ENCODE results near the gene KLF14.
A peak's percentile ranks its signal among the peaks of the same experiment; 100 is the strongest.

KLF14 gene

DNA sequence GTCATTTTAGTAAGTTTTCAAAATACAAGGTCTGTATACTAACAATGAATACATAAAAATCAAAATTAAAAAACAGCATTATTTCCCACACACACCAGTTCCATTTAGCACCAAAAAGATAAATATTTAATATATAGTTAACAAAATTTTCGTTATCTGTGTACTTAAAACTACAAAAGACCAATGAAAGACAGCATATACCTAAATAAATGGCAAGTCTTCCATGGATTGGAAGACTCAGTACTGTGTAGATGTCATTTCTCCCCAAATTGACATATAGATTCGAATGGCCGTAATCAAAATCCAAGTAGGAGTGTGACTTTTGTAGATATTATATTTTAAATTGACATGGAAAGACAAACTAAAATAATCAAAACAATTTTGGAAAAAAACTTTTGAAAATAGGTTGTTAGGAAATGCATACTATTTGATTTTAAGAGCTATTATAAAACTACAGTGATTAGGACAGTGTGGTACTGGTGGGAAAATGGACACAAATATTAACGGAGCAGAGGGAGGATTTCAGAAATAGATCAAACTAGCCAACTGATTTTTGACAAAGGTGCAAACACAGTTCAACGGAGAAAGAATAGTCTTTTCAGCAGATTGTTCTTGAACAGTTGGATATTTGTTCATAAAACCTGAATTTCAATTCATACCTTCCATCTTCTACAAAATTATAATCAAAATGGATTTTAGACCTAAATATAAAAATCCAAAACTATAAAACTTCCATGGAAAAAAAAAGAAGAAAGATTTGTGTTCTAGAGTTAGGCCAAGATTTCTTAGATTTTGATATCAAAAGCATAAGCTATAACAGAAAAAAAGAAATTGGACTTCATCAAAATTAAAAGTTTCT, 14.8 kb upstream of the KLF14 start:
- Histone ChIP-seq H3K9ac (ENCODE audit: low read depth in 1 of 2, low read length in 2 of 2) (no peak overlapping the region), H3K36me3 (ENCODE audit: control insufficient read depth in 1 of 2, insufficient read depth in 2 of 2, low read length in 2 of 2) (no peaks in the 10 kb centered on the region), H3K9me3 (ENCODE audit: control insufficient read depth in 1 of 2, low read length in 2 of 2) (no peaks in the 10 kb centered on the region), H3K27me3 (ENCODE audit: control insufficient read depth in 1 of 2, insufficient read depth in 2 of 2, low read length in 2 of 2) (peaks cover 14 to 22% of the 10 kb centered on the region in 2 donors), H3K4me1 (ENCODE audit: control insufficient read depth in 1 of 2, insufficient read depth in 2 of 2, low read length in 2 of 2) (no peaks in the 10 kb centered on the region), H3K4me3 (ENCODE audit: low read depth in 1 of 2, low read length in 2 of 2) (no peak overlapping the region), H3K27ac (ENCODE audit: low read depth, low read length) (no peak overlapping the region)

DNA sequence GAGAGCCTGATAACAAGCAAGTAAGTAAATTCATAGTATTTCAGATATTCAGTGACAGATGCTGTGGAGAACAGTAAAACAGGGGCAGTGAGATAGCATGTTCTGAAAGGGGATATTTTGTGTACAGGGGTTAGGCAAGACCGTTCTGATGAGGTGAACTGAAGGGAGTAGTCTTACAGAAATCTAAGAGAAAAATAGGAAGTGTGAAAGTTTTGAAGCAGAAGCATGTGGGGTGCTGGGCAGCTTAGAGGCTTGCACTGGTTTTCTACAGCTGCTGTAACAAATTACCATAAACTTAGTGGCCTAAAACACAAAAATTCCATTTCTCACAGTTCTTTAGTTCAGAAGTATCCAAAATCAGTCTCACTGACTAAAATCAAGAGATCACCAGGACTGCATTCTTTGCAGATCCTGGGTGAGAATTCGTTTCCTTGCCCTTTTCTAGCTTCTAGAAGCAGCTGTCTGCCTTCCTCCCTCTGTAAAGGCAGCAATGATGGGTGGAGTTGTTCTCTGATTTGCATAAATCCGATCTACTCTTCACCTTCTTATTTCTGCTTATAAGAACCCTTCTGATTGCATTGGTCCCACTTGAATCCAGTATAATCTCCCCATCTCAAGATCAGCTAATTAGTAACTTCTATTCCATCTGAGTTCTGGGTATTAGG, 7.5 kb upstream of the KLF14 start:
- no peaks in the 10 kb centered on the region for H3K4me1 ChIP-seq (ENCODE audit: control insufficient read depth in 1 of 2, insufficient read depth in 2 of 2, low read length in 2 of 2)

DNA sequence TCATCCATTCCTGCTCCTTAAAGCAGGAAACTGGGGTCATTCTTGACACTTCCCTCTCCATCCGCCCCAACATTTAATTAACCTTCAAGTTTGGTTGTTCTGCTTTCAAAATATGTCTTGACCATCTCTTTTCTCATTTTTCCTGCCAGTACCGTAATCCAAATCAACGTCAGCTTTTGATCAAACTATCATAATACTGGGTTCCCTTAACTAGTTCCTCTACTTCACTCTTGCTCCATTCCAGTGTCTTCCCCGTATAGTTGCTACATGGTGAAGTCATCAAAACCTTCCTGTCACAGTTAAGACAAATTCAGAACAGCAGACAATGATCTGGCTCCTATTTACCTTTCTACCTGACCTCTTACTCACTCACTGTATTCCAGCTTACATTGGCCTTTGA, 6.6 kb upstream of the KLF14 start:
- no peak overlapping the region for H3K4me3 ChIP-seq (ENCODE audit: low read depth in 1 of 2, low read length in 2 of 2)
- no peak overlapping the region for H3K27ac ChIP-seq (ENCODE audit: low read depth, low read length)
- no peak overlapping the region for H3K9ac ChIP-seq (ENCODE audit: low read depth in 1 of 2, low read length in 2 of 2)
- no peaks in the 10 kb centered on the region for H3K9me3 ChIP-seq (ENCODE audit: control insufficient read depth in 1 of 2, low read length in 2 of 2)
- H3K4me1 ChIP-seq (ENCODE audit: control insufficient read depth in 1 of 2, insufficient read depth in 2 of 2, low read length in 2 of 2), result no peaks in the 10 kb centered on the region
- H3K27me3 ChIP-seq (ENCODE audit: control insufficient read depth in 1 of 2, insufficient read depth in 2 of 2, low read length in 2 of 2), result peaks cover 48 to 56% of the 10 kb centered on the region in 2 donors
- H3K36me3 ChIP-seq (ENCODE audit: control insufficient read depth in 1 of 2, insufficient read depth in 2 of 2, low read length in 2 of 2), result no peaks in the 10 kb centered on the region

More for the DNA sequence above, 7.5 kb upstream of the KLF14 start:
- Histone ChIP-seq H3K27ac (ENCODE audit: low read depth, low read length) (no peak overlapping the region), H3K27me3 (ENCODE audit: control insufficient read depth in 1 of 2, insufficient read depth in 2 of 2, low read length in 2 of 2) (peaks cover 39 to 50% of the 10 kb centered on the region in 2 donors), H3K9me3 (ENCODE audit: control insufficient read depth in 1 of 2, low read length in 2 of 2) (no peaks in the 10 kb centered on the region), H3K36me3 (ENCODE audit: control insufficient read depth in 1 of 2, insufficient read depth in 2 of 2, low read length in 2 of 2) (no peaks in the 10 kb centered on the region), H3K4me3 (ENCODE audit: low read depth in 1 of 2, low read length in 2 of 2) (no peak overlapping the region), H3K9ac (ENCODE audit: low read depth in 1 of 2, low read length in 2 of 2) (no peak overlapping the region)

DNA sequence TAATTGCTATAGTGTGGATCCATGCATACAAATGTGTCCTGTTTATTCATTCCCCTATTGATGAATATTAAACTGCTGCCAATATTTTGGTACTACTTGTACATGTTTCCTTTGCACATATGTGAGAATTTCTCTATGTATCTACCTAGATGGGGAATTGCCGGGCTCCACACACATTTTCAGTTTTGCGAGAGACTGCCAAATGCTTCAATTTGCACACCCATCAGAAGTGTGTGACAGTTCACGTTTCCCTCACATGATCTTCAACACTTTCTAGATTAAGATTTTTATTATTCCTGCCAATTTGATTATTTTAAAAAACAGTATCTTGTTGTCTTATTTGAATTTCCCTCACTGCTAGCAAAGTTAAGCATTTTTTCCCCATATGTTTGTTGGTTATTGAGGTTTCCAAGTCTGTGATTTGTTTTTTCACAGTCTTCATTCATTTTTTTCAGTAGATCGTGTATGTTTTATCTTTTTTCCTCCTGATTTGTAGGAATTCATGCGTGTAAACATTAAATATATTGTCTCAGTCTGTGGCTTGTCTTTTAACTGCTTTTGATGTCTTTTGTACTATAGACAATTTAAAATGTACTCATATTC, 2.4 kb upstream of the KLF14 start:
- H3K4me1 ChIP-seq (ENCODE audit: control insufficient read depth in 1 of 2, insufficient read depth in 2 of 2, low read length in 2 of 2), result peaks cover 0 to 5% of the 10 kb centered on the region in 2 donors
- H3K27me3 ChIP-seq (ENCODE audit: control insufficient read depth in 1 of 2, insufficient read depth in 2 of 2, low read length in 2 of 2), result peaks cover 66 to 72% of the 10 kb centered on the region in 2 donors
- no peak overlapping the region for H3K27ac ChIP-seq (ENCODE audit: low read depth, low read length)
- peaks cover 0 to 6% of the 10 kb centered on the region in 2 donors for H3K9me3 ChIP-seq (ENCODE audit: control insufficient read depth in 1 of 2, low read length in 2 of 2)
- H3K4me3 ChIP-seq (ENCODE audit: low read depth in 1 of 2, low read length in 2 of 2), result no peak overlapping the region
- H3K9ac ChIP-seq (ENCODE audit: low read depth in 1 of 2, low read length in 2 of 2), result no peak overlapping the region
- H3K36me3 ChIP-seq (ENCODE audit: control insufficient read depth in 1 of 2, insufficient read depth in 2 of 2, low read length in 2 of 2), result no peaks in the 10 kb centered on the region

DNA sequence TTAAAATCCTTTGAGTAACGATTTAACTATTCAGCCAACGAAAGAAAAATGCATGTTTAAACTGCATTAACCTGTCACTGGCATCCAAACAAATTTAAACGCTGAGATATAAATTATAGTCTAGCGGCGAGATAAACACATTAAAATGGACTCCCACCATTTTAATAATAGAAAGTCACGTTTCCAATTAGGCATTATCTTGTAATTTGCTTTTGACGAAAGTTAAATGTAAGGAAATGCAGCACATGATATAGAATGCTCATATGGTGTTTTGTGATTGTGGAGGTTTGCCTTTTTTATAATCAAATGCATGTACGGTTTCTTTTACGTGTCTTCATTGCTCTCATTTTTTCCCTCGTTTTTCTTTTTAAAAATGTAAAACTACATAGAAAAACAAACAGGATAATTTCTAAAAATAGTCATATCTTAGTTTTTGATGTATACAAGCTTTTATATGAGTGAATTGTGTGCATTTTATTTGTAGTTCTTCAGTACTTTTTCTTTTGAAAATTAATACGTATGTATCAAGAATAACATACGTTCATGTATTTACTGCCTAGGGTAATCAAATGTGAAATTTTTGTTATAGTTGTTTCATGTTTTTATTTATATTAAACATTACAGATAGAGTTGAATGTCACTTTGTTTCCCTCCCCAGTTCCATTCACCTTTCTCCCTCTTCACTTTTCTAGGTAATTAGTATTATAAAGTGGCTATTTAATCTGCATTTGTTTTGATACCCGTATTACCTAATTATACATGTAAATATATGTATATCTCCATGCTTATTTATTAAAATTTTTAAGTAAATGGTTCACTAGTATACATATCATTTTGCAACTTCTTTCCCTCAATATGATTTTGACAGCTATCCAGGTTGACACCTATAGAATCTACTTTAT, 1.1 kb upstream of the KLF14 start:
- no peak overlapping the region for H3K9ac ChIP-seq (ENCODE audit: low read depth in 1 of 2, low read length in 2 of 2)
- H3K27ac ChIP-seq (ENCODE audit: low read depth, low read length), result no peak overlapping the region
- H3K4me1 ChIP-seq (ENCODE audit: control insufficient read depth in 1 of 2, insufficient read depth in 2 of 2, low read length in 2 of 2), result peaks cover 0 to 5% of the 10 kb centered on the region in 2 donors
- peaks cover 0 to 6% of the 10 kb centered on the region in 2 donors for H3K9me3 ChIP-seq (ENCODE audit: control insufficient read depth in 1 of 2, low read length in 2 of 2)
- H3K36me3 ChIP-seq (ENCODE audit: control insufficient read depth in 1 of 2, insufficient read depth in 2 of 2, low read length in 2 of 2), result no peaks in the 10 kb centered on the region
- peak overlapping the region; percentile 66 for H3K4me3 ChIP-seq (ENCODE audit: low read depth in 1 of 2, low read length in 2 of 2)
- H3K27me3 ChIP-seq (ENCODE audit: control insufficient read depth in 1 of 2, insufficient read depth in 2 of 2, low read length in 2 of 2), result peaks cover 72% of the 10 kb centered on the region in 2 donors

DNA sequence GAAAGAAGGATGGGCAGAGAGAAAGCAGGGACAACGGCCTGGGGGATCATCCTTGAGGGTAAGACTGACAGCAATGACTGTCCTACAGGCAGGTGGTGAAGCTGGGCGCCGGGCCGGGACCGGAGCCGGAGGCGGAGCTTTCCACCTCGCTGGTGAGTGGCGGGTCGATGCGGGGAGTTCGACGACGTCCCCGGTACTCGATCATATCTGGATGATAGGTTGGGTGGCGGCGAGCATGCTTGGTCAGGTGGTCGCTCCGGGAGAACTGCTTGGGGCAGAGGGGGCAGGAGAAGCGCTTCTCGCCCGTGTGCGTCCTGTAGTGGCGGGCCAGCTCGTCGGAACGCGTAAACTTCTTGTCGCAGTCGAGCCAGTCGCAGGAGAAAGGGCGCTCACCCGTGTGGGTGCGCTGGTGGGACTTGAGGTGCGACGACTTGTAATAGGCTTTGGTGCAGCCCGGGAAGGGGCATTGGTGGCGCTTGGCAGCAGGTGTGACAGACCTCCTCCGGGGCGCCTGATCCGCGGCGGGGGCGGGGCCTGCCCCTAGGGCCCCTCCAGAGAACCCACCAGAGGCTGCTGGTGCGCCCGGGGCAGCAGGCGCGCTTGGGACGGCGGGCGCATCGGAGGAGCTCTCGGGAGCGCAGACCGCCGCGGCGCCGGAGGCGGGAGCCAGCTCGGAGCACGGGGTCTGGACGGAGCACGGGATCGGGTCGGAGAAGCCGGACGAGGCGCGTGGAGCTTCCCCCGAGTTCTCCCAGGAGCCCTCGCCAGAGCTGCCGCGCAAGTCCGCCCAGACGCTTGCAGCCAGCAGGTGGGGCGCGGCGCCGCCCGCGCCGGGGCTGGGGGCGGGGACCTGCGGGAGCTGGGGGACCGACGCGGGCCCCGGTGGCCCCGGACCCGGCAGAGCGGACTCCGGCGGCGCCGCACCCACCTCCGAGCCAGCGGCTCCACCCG, 752 bp downstream of the KLF14 start:
- peaks cover 74 to 76% of the 10 kb centered on the region in 2 donors for H3K27me3 ChIP-seq (ENCODE audit: control insufficient read depth in 1 of 2, insufficient read depth in 2 of 2, low read length in 2 of 2)
- H3K36me3 ChIP-seq (ENCODE audit: control insufficient read depth in 1 of 2, insufficient read depth in 2 of 2, low read length in 2 of 2), result no peaks in the 10 kb centered on the region
- no peak overlapping the region for H3K9ac ChIP-seq (ENCODE audit: low read depth in 1 of 2, low read length in 2 of 2)
- H3K4me1 ChIP-seq (ENCODE audit: control insufficient read depth in 1 of 2, insufficient read depth in 2 of 2, low read length in 2 of 2), result peaks cover 0 to 5% of the 10 kb centered on the region in 2 donors
- H3K27ac ChIP-seq (ENCODE audit: low read depth, low read length), result no peak overlapping the region
- H3K9me3 ChIP-seq (ENCODE audit: control insufficient read depth in 1 of 2, low read length in 2 of 2), result peaks cover 0 to 6% of the 10 kb centered on the region in 2 donors
- H3K4me3 ChIP-seq (ENCODE audit: low read depth in 1 of 2, low read length in 2 of 2), result peak overlapping the region in 1 of 2 donors; percentile 44

DNA sequence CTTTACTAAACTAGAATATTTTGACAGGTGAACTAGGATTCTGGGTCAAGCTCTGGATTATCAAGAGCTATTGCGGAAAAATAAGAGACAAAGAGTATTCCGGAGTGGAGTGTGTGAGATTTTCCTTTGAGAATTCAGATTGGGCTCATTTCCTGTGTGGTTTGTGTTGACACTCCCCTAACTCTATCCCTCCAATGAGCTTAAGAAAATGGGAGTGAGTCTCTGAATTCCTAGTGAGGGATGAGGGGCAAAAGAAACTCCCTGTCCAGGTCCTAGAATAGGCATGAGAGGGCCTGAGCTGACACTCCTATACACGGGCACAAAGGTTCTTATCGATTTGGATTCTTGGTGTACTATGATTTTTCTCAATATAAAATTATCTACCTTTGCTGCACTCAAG, 10.2 kb downstream of the KLF14 start:
- no peak overlapping the region for H3K27ac ChIP-seq (ENCODE audit: low read depth, low read length)
- H3K4me1 ChIP-seq (ENCODE audit: control insufficient read depth in 1 of 2, insufficient read depth in 2 of 2, low read length in 2 of 2), result no peaks in the 10 kb centered on the region
- no peak overlapping the region for H3K9ac ChIP-seq (ENCODE audit: low read depth in 1 of 2, low read length in 2 of 2)
- H3K27me3 ChIP-seq (ENCODE audit: control insufficient read depth in 1 of 2, insufficient read depth in 2 of 2, low read length in 2 of 2), result peaks cover 9 to 13% of the 10 kb centered on the region in 2 donors
- no peak overlapping the region for H3K4me3 ChIP-seq (ENCODE audit: low read depth in 1 of 2, low read length in 2 of 2)
- no peaks in the 10 kb centered on the region for H3K36me3 ChIP-seq (ENCODE audit: control insufficient read depth in 1 of 2, insufficient read depth in 2 of 2, low read length in 2 of 2)
- no peaks in the 10 kb centered on the region for H3K9me3 ChIP-seq (ENCODE audit: control insufficient read depth in 1 of 2, low read length in 2 of 2)

DNA sequence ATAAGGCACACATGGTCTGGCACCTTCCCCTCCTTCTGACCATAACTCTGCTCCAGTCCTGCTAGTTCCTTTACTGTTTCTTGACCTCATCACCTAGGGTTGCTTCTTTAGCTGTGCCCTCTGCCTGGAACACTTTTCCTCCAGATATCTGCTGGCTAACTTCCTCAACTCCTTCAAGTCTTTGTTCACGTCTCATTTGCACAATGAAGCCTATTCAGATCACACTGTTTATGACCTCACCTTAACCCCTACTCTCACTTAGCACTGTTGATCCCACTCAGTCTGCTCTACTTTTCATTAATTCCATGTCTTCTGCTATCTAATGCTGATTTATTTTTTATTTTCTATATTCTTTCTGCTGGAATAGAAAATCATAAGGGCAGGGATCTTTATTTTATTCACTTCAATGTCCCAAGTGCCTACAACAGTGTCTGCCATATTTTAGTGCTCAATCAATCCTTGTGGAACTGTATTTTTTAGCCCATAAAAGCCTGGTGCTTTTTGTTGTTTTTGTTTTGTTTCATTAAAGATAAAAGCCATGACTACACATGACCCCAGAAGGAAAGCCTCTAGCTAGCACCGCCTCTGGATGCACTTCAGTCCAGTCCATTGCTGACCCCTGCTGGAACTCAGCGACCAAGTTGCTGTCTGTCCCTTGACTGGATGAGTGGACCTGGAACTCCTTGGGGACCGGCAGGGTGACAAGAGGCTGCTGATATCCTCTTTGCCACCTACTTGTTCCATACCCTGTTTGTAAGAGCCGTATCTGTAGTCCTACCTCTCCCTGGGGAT, 12.3 kb downstream of the KLF14 start:
- no peaks in the 10 kb centered on the region for H3K9me3 ChIP-seq (ENCODE audit: control insufficient read depth in 1 of 2, low read length in 2 of 2)
- no peak overlapping the region for H3K4me3 ChIP-seq (ENCODE audit: low read depth in 1 of 2, low read length in 2 of 2)
- H3K4me1 ChIP-seq (ENCODE audit: control insufficient read depth in 1 of 2, insufficient read depth in 2 of 2, low read length in 2 of 2), result no peaks in the 10 kb centered on the region
- H3K27ac ChIP-seq (ENCODE audit: low read depth, low read length), result no peak overlapping the region
- no peak overlapping the region for H3K9ac ChIP-seq (ENCODE audit: low read depth in 1 of 2, low read length in 2 of 2)
- H3K36me3 ChIP-seq (ENCODE audit: control insufficient read depth in 1 of 2, insufficient read depth in 2 of 2, low read length in 2 of 2), result no peaks in the 10 kb centered on the region
- H3K27me3 ChIP-seq (ENCODE audit: control insufficient read depth in 1 of 2, insufficient read depth in 2 of 2, low read length in 2 of 2), result peaks cover 8 to 9% of the 10 kb centered on the region in 2 donors

Data from duodenal mucosa (tissue), 2 donors.